Measurements from ENCODE around the gene NOP9. TPM values are rescaled to one million over a fixed set of nuclear protein-coding genes. Genes with fewer than 3 reads are reported as not detected.
"Not testable (repeated sequence)": the region's sequence is repeated elsewhere in the genome, so short reads cannot be mapped to it uniquely, and the experiment has no call there.

Gene NOP9
- polyA plus RNA-seq, 3 donors from 2014 or later = 1.4 to 2.4 TPM; not detected in 1

DNA sequence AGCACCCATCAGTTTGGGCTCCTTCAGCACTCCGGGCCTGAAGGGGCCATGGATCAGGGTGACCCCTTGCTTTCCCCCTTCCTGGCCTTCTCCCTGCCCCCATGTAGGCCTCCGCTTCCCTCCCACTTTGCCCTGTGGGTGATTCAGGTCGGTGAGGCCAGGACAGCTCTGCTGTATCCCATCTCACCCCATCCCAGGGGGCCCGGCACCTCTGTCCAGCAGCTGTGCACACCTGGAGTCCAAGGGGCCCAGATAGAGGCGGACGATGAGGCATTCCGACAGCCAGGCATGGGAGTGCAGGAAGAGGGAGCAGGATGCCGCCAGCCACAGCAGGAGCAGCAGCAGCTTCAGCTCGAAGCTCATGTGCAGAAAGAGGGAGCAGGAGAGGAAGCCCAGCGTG, 23.0 kb downstream of the NOP9 start:
- H3K4me1 Mint-ChIP-seq = peaks cover 12 to 18% of the 10 kb centered on the region in 2 donors
- DNase-seq = no peak
- H3K36me3 Mint-ChIP-seq = peaks cover 0 to 9% (median 4%) of the 10 kb centered on the region in 3 donors
- no peaks in the 10 kb centered on the region for H3K9me3 Mint-ChIP-seq
- no peak overlapping the region for H3K4me3 Mint-ChIP-seq
- peaks cover 4 to 23% (median 5%) of the 10 kb centered on the region in 3 donors for H3K27me3 Mint-ChIP-seq (ENCODE audit: low read depth in 3 of 3)
- peak overlapping the region in 1 of 6 donors; percentile 31 for H3K27ac Mint-ChIP-seq

GRCh38 chr14:24323341-24323740, 23.7 kb downstream of the NOP9 start:
- peaks cover 5 to 23% (median 5%) of the 10 kb centered on the region in 3 donors for H3K27me3 Mint-ChIP-seq (ENCODE audit: low read depth in 3 of 3)
- H3K4me1 Mint-ChIP-seq = peaks cover 14 to 25% of the 10 kb centered on the region in 2 donors
- no peak for DNase-seq
- H3K9me3 Mint-ChIP-seq = no peaks in the 10 kb centered on the region
- peaks cover 0 to 9% (median 0%) of the 10 kb centered on the region in 3 donors for H3K36me3 Mint-ChIP-seq
- H3K27ac Mint-ChIP-seq = peak overlapping the region in 1 of 6 donors; percentile 70
- no peak overlapping the region for H3K4me3 Mint-ChIP-seq

GRCh38 chr14:24324024-24324423, 24.4 kb downstream of the NOP9 start:
- Mint-ChIP-seq H3K4me1 (peaks cover 21 to 32% of the 10 kb centered on the region in 2 donors), H3K27me3 (ENCODE audit: low read depth in 3 of 3) (peaks cover 6 to 22% (median 6%) of the 10 kb centered on the region in 3 donors), H3K4me3 (no peak overlapping the region), H3K9me3 (no peaks in the 10 kb centered on the region), H3K27ac (peak overlapping the region in 1 of 6 donors; percentile 28), H3K36me3 (peaks cover 0 to 9% (median 0%) of the 10 kb centered on the region in 3 donors)
- no peak for DNase-seq

DNA sequence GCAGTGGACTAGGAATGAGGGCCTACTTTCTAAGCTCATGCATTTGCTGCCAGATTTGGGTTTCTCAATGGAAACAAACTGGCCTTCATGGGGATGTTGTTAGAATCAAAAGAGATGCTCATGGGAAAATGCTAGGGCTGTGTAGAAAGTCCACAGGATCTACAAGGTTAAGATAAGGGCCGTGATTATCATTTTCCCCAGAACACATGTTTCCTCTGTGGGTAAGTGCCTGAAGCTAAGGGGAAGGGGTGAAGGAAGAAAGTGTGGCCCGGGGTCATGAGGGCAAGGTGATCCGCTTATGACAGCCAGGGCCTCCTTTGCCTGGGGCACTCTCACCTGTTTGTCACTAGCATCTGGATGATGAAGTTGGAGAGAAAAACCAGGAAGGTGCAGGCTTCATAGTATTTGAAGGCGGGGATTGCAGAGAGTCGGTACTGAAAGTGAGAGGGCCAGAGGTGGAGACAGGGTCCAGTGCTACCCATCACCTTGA, 25.4 kb downstream of the NOP9 start:
- Mint-ChIP-seq H3K9me3 (no peaks in the 10 kb centered on the region), H3K27ac (peak overlapping the region in 3 of 6 donors; percentile 53 to 82 (median 75)), H3K4me1 (peaks cover 31 to 40% of the 10 kb centered on the region in 2 donors), H3K36me3 (peaks cover 0 to 7% (median 0%) of the 10 kb centered on the region in 3 donors), H3K4me3 (no peak overlapping the region), H3K27me3 (ENCODE audit: low read depth in 3 of 3) (peaks cover 12 to 27% (median 16%) of the 10 kb centered on the region in 3 donors)
- no peak for DNase-seq

DNA sequence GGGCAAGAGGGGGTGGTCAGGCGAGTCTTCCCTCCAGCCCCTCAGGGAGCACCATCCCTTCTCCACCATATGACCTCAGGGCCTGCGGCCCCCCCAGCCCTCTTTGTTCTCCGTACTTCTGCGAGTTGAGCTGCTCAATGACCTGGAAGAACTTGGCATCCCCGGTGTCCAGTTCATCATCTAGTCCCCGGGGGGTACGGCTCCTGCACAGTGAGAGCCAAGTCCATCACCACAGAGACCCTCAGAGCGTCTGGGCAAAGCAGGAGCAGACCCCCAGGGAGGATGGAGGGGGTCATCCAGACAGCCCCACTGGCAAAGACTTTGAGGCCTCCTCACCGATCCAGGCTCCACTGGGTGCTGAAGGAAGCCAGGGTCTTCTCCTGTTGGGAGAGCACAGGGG, 26.3 kb downstream of the NOP9 start:
- Mint-ChIP-seq H3K4me3 (no peak overlapping the region), H3K9me3 (no peaks in the 10 kb centered on the region), H3K4me1 (peaks cover 40 to 49% of the 10 kb centered on the region in 2 donors), H3K27ac (peak overlapping the region in 1 of 6 donors; percentile 71), H3K36me3 (peaks cover 0 to 4% (median 0%) of the 10 kb centered on the region in 3 donors), H3K27me3 (ENCODE audit: low read depth in 3 of 3) (peaks cover 11 to 31% (median 16%) of the 10 kb centered on the region in 3 donors)
- DNase-seq = no peak

DNA sequence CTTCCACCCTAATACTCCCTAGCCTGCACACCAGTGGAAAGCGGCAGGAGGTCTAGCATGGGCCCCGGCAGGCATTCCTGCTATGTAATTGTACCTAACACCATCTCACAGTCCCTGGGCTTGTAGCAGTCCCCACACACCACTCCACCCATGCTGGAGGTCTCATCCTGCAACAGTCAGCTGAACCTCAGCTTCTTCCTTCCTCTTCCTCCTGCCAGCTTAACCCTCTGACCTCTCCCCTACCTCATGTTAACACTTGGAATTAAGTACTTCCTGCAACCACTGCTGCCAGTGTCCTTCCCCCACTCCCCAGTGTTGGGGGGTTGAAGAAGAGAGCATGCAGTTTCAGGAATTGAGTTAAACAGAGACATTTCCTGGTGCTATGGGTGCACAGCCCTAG, 27.7 kb downstream of the NOP9 start:
- peaks cover 20 to 34% (median 24%) of the 10 kb centered on the region in 3 donors for H3K27me3 Mint-ChIP-seq (ENCODE audit: low read depth in 3 of 3)
- peak overlapping the region; percentile 25 to 76 (median 67) for H3K4me3 Mint-ChIP-seq
- peak in 1 of 3 donors; percentile 8 for DNase-seq
- no peaks in the 10 kb centered on the region for H3K9me3 Mint-ChIP-seq
- H3K36me3 Mint-ChIP-seq = no peaks in the 10 kb centered on the region
- peak overlapping the region in 5 of 6 donors; percentile 86 to 92 (median 90) for H3K27ac Mint-ChIP-seq
- peaks cover 54 to 62% of the 10 kb centered on the region in 2 donors for H3K4me1 Mint-ChIP-seq

- H3K4me1 Mint-ChIP-seq = peaks cover 60 to 68% of the 10 kb centered on the region in 2 donors
- H3K27ac Mint-ChIP-seq = peak overlapping the region; percentile 60 to 94 (median 90)
- H3K36me3 Mint-ChIP-seq, H3K9me3 Mint-ChIP-seq: not testable (repeated sequence)
- peak; percentile 38 to 49 (median 48) for DNase-seq
- H3K27me3 Mint-ChIP-seq (ENCODE audit: low read depth in 3 of 3) = peaks cover 22 to 38% (median 25%) of the 10 kb centered on the region in 3 donors
- peak overlapping the region in 4 of 5 donors; percentile 38 to 65 (median 42) for H3K4me3 Mint-ChIP-seq
These were observed 28.3 kb downstream of the NOP9 start for GRCh38 chr14:24327914-24328313.

GRCh38 chr14:24329073-24329663, 29.5 kb downstream of the NOP9 start:
- no peaks in the 10 kb centered on the region for H3K36me3 Mint-ChIP-seq
- peaks cover 27 to 39% (median 32%) of the 10 kb centered on the region in 3 donors for H3K27me3 Mint-ChIP-seq (ENCODE audit: low read depth in 3 of 3)
- peak overlapping the region; percentile 84 to 97 (median 90) for H3K27ac Mint-ChIP-seq
- peaks cover 72 to 81% of the 10 kb centered on the region in 2 donors for H3K4me1 Mint-ChIP-seq
- H3K9me3 Mint-ChIP-seq = no peaks in the 10 kb centered on the region
- DNase-seq = no peak
- peak overlapping the region; percentile 60 to 83 (median 76) for H3K4me3 Mint-ChIP-seq

DNA sequence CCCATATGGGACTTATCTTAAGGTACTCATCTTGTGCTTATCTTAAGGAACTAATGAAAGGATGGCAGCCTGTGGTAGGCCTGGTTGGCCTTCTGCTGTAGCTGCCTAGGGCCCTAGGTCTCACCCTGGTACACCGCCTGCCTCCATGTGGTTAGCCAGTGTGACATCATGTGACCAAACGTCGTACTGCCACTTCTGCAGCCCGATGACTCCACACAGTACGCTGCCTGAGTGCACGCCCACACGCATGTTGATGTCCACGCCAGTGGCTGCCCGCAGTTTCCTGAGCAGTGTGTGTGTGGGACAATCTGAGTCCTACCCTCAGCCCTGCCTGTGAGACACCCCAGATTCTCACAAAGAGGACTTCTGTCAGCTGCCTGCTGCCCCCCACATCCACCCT, 30.1 kb downstream of the NOP9 start:
- peak overlapping the region; percentile 60 to 83 (median 76) for H3K4me3 Mint-ChIP-seq
- H3K27me3 Mint-ChIP-seq (ENCODE audit: low read depth in 3 of 3) = peaks cover 28 to 39% (median 30%) of the 10 kb centered on the region in 3 donors
- peak overlapping the region; percentile 84 to 97 (median 90) for H3K27ac Mint-ChIP-seq
- H3K4me1 Mint-ChIP-seq = peaks cover 75 to 85% of the 10 kb centered on the region in 2 donors
- H3K36me3 Mint-ChIP-seq = no peaks in the 10 kb centered on the region
- no peaks in the 10 kb centered on the region for H3K9me3 Mint-ChIP-seq
- DNase-seq = peak; percentile 96 to 97 (median 96)

- H3K4me3 Mint-ChIP-seq = peak overlapping the region in 1 of 5 donors; percentile 76
- peaks cover 83 to 89% of the 10 kb centered on the region in 2 donors for H3K4me1 Mint-ChIP-seq
- peaks cover 2 to 3% (median 2%) of the 10 kb centered on the region in 3 donors for H3K36me3 Mint-ChIP-seq
- peaks cover 32 to 41% (median 38%) of the 10 kb centered on the region in 3 donors for H3K27me3 Mint-ChIP-seq (ENCODE audit: low read depth in 3 of 3)
- peak overlapping the region; percentile 88 to 97 (median 90) for H3K27ac Mint-ChIP-seq
- no peaks in the 10 kb centered on the region for H3K9me3 Mint-ChIP-seq
- no peak for DNase-seq
These were observed 31.5 kb downstream of the NOP9 start for GRCh38 chr14:24330973-24331674.

- no peaks in the 10 kb centered on the region for H3K9me3 Mint-ChIP-seq
- peaks cover 83 to 89% of the 10 kb centered on the region in 2 donors for H3K4me1 Mint-ChIP-seq
- peak overlapping the region; percentile 81 to 92 (median 88) for H3K27ac Mint-ChIP-seq
- no peak for DNase-seq
- peaks cover 34 to 41% (median 40%) of the 10 kb centered on the region in 3 donors for H3K27me3 Mint-ChIP-seq (ENCODE audit: low read depth in 3 of 3)
- H3K4me3 Mint-ChIP-seq = peak overlapping the region; percentile 61 to 83 (median 73)
- peaks cover 7 to 9% (median 8%) of the 10 kb centered on the region in 3 donors for H3K36me3 Mint-ChIP-seq
These were observed 32.1 kb downstream of the NOP9 start for GRCh38 chr14:24331731-24332267.

DNA sequence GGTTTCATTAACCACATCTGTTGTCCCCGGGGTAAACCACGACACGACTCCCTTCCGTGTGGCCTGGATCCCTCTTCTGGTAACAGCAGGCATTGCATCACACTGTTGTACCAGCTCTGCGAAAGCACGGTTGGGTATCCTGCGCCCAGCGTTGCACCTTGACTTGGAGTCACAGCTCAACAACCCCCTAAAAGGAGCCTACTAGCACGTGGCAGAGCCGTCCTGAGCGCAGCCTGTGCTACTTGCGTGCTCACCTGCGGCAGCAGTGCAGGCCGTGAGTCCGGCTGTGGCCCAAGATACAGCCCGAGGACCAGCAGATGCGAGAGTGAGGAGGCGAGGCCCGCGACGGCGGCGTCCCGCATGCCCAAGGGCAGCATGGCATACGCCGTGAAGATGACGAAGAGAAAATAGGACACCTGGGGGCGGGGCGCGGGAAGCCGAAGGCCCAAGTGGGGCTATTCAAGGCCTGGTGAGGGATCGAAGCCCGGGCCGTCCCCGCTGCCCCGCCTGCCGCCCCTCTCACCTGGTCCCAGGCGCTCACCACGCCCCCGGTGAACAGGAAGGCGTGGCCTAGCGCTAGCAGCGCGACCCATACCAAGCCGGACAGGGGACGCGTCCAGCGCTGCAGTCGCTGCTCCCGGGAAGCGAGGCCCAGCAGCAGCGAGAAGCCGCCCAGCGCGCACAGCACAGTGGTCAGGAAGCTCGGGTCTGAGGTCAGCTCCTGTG, 32.8 kb downstream of the NOP9 start:
- Mint-ChIP-seq H3K4me3 (peak overlapping the region; percentile 61 to 83 (median 73)), H3K4me1 (peaks cover 79 to 83% of the 10 kb centered on the region in 2 donors), H3K36me3 (peaks cover 9 to 15% (median 13%) of the 10 kb centered on the region in 3 donors), H3K27ac (peak overlapping the region; percentile 81 to 92 (median 88)), H3K27me3 (ENCODE audit: low read depth in 3 of 3) (peaks cover 34 to 42% (median 38%) of the 10 kb centered on the region in 3 donors), H3K9me3 (no peaks in the 10 kb centered on the region)
- peak; percentile 82 to 86 (median 85) for DNase-seq

Measured in immature natural killer cell (primary cell).